GM21786 (cell line): Measurements from ENCODE around the gene ARHGAP24.
A peak's percentile ranks its signal among the peaks of the same experiment; 100 is the strongest.
"Not testable (repeated sequence)": the region's sequence is repeated elsewhere in the genome, so short reads cannot be mapped to it uniquely, and the experiment has no call there.

Source experiments
- ATAC-seq: cut with Tn5 transposase; IDR thresholded peaks from one replicate; pipeline ENCODE4 v1.9.1; 2021; ENCODE audit not compliant: unreplicated experiment

The ARHGAP24 gene

GRCh38 chr4:85515701-85516100, 40.8 kb downstream of the ARHGAP24 start:
- no peak for ATAC-seq

GRCh38 chr4:85518526-85518925, 43.6 kb downstream of the ARHGAP24 start:
- ATAC-seq = not testable (repeated sequence)

GRCh38 chr4:85520765-85521749, 46.1 kb downstream of the ARHGAP24 start:
- ATAC-seq = no peak

- no peak for ATAC-seq
Observed at GRCh38 chr4:85522277-85522676, 47.3 kb downstream of the ARHGAP24 start.

- ATAC-seq = no peak
Observed at GRCh38 chr4:85522836-85523235, 47.9 kb downstream of the ARHGAP24 start.

GRCh38 chr4:85527815-85528214, 52.9 kb downstream of the ARHGAP24 start:
- ATAC-seq = no peak

GRCh38 chr4:85531560-85532341, 56.8 kb downstream of the ARHGAP24 start:
- no peak for ATAC-seq

GRCh38 chr4:85534120-85534519, 59.2 kb downstream of the ARHGAP24 start:
- ATAC-seq = no peak

GRCh38 chr4:85543832-85544231, 68.9 kb downstream of the ARHGAP24 start:
- ATAC-seq = no peak

GRCh38 chr4:85544751-85545150, 69.8 kb downstream of the ARHGAP24 start:
- no peak for ATAC-seq

GRCh38 chr4:85548116-85548515, 73.2 kb downstream of the ARHGAP24 start:
- ATAC-seq = no peak

- ATAC-seq = no peak
Observed at GRCh38 chr4:85548841-85549240, 73.9 kb downstream of the ARHGAP24 start.

GRCh38 chr4:85555206-85555605, 80.3 kb downstream of the ARHGAP24 start:
- no peak for ATAC-seq

- peak; percentile 46 for ATAC-seq
Observed at GRCh38 chr4:85556283-85556682, 81.3 kb downstream of the ARHGAP24 start.

GRCh38 chr4:85557016-85557901, 82.3 kb downstream of the ARHGAP24 start:
- ATAC-seq = peak; percentile 88

GRCh38 chr4:85565761-85566480, 91.0 kb downstream of the ARHGAP24 start:
- ATAC-seq = no peak

- peak; percentile 67 for ATAC-seq
Observed at GRCh38 chr4:85569730-85570299, 94.9 kb downstream of the ARHGAP24 start.

- ATAC-seq = no peak
Observed at GRCh38 chr4:85570388-85570787, 95.4 kb downstream of the ARHGAP24 start.

- ATAC-seq = peak; percentile 42
Observed at GRCh38 chr4:85571008-85571407, 96.1 kb downstream of the ARHGAP24 start.

- ATAC-seq = no peak
Observed at GRCh38 chr4:85573270-85573669, 98.3 kb downstream of the ARHGAP24 start.
